SW480 (cell line): ENCODE data around the gene PLCH1.
"Not testable (repeated sequence)": the region's sequence is repeated elsewhere in the genome, so short reads cannot be mapped to it uniquely, and the experiment has no call there.

Experiments used
- DNase-seq: peaks from one replicate; pipeline ENCODE4 v3.0.0-alpha.2; 2016; ENCODE audit warnings: low spot score

Gene PLCH1

GRCh38 chr3:155641956-155642355 lies 102.9 kb downstream of the PLCH1 start:
- no peak for DNase-seq

DNA sequence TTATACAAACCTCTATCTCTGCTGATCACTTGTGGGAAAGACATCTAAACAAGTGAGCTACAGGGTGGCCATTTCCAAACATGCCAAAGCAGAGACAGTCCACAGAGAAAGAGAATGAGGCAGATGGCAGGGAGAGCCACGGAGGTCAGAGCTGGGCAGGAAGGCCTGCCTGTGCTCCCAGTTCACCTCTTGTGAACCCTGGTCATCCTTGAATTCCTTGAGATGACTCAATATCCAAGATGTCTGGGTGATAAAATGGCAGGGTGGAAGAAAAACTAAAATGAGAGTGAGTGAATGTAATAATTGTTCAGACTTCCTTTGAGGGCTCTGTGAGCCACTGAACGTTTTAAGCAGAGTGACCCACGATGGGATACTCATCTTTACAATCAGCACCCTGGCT lies 104.8 kb downstream of the PLCH1 start:
- DNase-seq: no peak

DNA sequence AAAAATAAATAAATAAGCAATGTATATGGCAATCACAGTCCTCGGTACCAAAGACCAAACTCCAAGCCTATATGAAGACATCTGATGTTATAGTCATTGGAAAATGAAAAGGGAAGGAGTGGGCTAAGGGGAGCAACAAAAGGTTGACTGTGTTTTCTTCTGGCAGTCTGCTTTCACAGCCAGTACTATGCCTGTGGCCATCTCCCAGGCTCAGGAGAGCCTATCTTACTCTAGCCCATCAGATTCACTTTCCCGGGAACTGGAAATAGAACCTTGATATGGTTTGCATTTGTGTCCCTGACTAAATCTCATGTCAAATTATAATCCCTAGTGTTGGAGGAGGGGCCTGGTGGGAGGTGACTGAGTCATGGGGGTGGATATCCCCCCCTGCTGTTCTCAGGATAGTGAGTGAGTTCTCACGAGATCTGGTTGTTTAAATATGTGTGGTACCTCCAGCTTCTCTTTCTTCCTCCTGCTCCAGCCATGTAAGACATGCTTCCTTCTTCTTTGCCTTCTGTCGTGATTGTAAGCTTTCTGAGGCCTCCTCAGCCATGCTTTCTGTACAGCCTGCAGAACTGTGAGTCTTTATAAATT lies 105.3 kb downstream of the PLCH1 start:
- DNase-seq: no peak

- not testable (repeated sequence) for DNase-seq
Measured at GRCh38 chr3:155638461-155638860, 106.4 kb downstream of the PLCH1 start.

- DNase-seq: no peak
Measured at GRCh38 chr3:155637567-155637966, 107.3 kb downstream of the PLCH1 start.

DNA sequence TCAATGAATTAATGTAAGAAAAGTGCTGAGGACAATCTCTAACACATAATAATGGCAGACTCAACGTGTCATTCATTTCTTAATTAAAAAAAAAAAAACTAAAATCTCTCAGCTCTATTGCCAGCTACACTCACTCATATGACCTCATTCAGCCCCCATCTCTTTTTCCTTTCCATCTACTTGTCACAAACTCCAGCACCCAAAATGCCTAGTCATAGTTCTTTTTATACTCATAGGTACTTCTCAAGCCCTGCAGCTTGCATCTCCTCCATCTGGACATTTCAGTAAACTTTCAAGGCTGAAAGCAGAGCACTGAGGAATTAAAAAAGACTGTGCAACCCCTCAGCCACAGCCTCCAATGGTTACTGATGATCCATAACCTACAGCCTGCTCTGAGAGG lies 109.8 kb downstream of the PLCH1 start:
- no peak for DNase-seq

- DNase-seq: no peak
Measured at GRCh38 chr3:155634121-155634719, 110.7 kb downstream of the PLCH1 start.

DNA sequence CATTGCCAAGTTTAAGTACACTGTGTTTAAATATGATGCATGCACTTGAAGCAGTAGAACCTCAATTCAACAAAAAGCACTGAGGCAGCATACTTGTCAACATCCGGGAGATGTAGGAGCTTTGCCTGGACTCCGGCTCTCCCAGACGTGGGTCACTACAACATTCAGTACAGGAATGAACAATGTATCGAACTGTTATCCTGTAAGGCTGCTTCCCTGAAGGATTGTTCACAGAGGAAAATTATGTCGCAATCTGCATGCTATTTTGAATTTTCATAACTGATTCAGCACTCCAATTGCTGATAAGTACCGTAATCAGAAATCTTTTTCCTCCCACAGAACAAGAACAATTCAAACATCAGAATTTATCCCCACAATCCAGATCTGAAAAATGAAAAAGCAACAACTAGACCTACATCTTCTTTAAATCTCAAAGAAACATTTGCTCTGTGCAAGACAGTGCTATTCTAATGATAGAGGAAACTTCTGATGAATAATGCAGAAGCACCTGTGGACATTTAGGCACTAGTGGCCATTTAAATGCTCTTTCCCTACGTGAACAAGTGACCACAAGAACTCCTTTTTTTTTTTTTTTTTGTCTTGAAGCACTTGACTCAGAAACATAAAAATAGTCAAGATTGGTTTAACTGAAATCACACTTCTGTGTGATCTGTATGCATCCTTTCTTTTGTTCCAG lies 113.4 kb downstream of the PLCH1 start:
- no peak for DNase-seq

DNA sequence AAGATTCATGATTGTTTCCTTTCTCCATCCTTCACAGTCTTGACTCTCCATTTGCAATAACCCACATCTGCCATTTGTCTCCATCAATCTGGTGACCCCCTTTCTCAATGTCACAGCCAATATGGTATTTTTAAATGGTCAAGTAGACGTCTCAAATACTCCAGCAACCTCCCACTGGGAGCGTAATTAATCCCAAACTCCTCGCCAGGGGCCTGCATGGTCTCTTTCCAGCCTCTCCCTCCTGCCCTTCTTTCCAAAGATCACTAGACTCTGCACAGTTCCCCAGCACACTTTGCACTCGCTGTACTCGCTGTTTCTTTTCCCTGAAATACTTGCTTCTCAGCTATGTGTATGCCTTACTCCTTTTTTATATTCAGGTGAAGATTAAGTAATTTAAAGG lies 115.3 kb downstream of the PLCH1 start:
- DNase-seq: no peak

GRCh38 chr3:155629056-155629455 lies 115.8 kb downstream of the PLCH1 start:
- DNase-seq: no peak

DNA sequence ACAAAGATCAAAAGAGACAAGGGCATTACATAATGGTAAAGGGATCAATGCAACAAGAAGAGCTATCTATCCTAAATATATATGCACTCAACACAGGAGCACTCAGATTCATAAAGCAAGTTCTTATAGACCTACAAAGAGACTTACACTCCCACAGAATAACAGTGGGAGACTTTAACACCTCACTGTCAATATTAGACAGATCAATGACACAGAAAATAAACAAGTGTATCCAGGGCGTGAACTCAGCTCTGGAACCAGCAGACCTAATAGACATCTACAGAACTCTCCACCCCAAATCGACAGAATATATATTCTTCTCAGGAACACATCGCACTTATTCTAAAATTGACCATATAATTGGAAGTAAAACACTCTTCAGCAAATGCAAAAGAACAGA lies 122.2 kb downstream of the PLCH1 start:
- not testable (repeated sequence) for DNase-seq

- not testable (repeated sequence) for DNase-seq
Measured at GRCh38 chr3:155620552-155620951, 124.3 kb downstream of the PLCH1 start.

GRCh38 chr3:155619118-155619915 lies 125.6 kb downstream of the PLCH1 start:
- DNase-seq: no peak

GRCh38 chr3:155618543-155618942 lies 126.3 kb downstream of the PLCH1 start:
- no peak for DNase-seq

GRCh38 chr3:155617346-155617925 lies 127.4 kb downstream of the PLCH1 start:
- DNase-seq: no peak

GRCh38 chr3:155615141-155615540 lies 129.7 kb downstream of the PLCH1 start:
- not testable (repeated sequence) for DNase-seq

DNA sequence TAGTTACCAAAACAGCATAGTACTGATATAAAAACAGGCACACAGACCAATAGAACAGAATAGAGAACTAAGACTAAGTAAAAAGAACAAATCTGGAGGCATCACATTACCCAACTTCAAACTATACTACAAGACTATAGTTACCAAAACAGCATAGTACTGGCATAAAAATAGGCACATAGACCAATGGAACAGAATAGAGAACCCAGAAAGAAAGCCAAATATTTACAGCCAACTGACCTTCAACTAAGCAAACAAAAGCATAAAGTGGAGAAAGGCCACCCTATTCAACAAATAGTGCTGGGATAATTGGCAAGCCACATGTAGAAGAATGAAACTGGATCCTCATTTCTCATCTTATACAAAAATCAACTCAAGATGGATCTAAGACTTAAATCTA lies 130.5 kb downstream of the PLCH1 start:
- DNase-seq: not testable (repeated sequence)

DNA sequence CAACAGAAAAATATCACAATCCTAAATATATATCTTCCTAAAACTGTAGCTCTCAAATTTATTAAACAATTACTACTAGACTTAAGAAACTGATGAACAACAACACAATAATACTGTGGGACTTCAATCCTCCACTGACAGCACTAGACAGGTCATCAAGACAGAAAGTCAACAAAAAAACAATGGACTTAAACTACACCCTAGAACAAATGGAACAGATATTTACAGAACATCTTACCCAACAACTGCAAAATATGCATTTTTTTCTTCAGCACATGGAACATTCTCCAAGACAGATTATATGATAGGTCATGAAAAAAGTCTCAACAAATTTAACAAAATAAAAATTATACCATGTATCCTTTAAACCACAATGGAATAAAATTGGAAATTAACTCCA lies 133.4 kb downstream of the PLCH1 start:
- no peak for DNase-seq

GRCh38 chr3:155609586-155609985 lies 135.3 kb downstream of the PLCH1 start:
- DNase-seq: no peak

GRCh38 chr3:155608228-155608920 lies 136.5 kb downstream of the PLCH1 start:
- no peak for DNase-seq

GRCh38 chr3:155607761-155608160 lies 137.1 kb downstream of the PLCH1 start:
- DNase-seq: no peak

DNA sequence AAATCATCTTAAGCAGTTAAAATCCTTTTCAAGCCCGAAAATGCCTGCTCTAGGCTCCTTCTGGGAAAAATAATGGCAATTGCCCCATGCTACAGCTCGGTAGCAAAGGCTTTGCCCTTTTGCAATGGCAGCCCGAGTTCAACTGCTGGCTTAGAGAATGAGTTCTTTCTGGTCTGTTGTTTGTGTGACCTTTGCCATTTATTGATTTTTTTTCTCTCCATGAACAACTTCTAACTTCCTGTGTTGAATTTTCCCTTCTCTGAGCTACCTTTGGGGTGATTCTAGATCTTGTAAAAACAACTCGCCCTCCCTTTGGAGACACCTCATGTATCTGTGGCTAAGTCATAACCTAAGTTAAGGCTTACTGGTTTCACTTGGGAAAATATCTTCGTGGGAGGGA lies 139.3 kb downstream of the PLCH1 start:
- DNase-seq: no peak
